A549 treated with RU486 at 1 μM for 4 hours (cell line): ENCODE measurements around the gene LBR. TPM values are rescaled to one million over a fixed set of nuclear protein-coding genes. Genes with fewer than 3 reads are reported as not detected.

ENCODE experiments used
- total RNA-seq: library from RNA; stranded (reverse); fragments of 200-300 nt; extraction: Qiagen RNA extraction; gene quantifications from 5 replicates; pipeline ENCODE4 v1.2.3, GENCODE V29; 2022; ENCODE audit warnings: low read depth

The LBR gene
- total RNA-seq, result 27.0 to 44.7 TPM (median 43.0 TPM) in 5 replicates

DNA sequence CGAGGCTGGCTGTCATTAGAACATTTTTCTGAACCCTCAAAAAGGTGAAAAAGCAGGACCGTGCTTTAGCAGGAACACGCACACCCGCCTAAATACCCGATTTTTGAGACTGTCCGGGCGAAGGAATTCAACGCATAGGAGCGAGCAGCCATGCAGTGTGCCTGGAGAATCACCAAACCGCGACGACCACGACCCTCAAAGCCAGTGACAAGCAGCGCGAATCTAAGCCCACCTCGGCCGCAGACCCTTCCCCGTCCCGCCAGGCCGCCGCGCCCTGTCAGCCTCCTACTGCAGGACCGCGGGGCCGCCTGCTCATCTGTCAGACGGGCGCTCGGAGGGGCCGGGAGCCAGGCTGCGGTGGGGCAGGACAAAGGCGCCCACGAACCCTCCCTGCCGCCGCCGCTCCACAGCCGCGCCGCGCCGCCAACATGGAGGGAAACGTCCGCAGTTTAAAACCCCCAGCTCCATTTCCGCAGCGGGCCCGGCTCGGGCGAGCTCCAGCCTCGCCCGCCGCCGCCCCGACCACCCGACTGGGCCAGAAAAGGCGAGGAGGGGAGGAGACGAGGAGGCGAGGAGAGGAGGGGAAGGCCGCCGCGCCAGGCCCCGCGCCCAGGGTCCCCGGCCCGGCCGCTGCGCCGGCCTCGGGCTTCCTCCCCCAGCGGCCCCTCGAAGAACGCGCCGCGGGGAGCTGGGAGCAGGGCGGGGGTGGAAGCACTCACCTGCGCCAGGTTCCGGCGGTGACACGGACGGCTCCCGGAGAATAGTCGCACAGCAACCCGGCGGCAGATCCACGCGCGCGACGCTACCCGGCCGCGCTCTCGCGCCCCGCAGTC, at the start of gene LBR:
LBR (minus strand) TSS at position 804 of the 833 bp plus-strand sequence. CDS start 3,963 bp downstream, outside the sequence.

Other genes starting within 250 kb of the LBR start
- 58.2 to 95.8 TPM (median 87.6 TPM) in 5 replicates for gene ENAH, start 225.1 kb upstream of the LBR start, total RNA-seq